Tibial nerve (tissue), 4 donors: ENCODE measurements around the gene TLE4. TPM values are rescaled to one million over a fixed set of nuclear protein-coding genes. Genes with fewer than 3 reads are reported as not detected.

Source experiments
- DNase-seq, 2 donors: peaks; one replicate each; pipeline ENCODE4 v3.0.0-alpha.2; 2019; ENCODE audit warnings: low spot score in 2 of 2
- H3K27ac ChIP-seq, 4 donors: fragments of 200-600 bp; sonication (generic) in 3 of 4; one replicate each; pipeline ENCODE4 v1.5.1; 2017 to 2019; ENCODE audit warnings: mild to moderate bottlenecking in 1 of 4
- H3K27me3 ChIP-seq, 2 donors: fragments of 200-600 bp; sonication (generic) in 1 of 2; one replicate each; pipeline versions ENCODE4 v1.5.1 to v1.6.0; 2017 to 2019
- H3K36me3 ChIP-seq, 3 donors: fragments of 200-600 bp; sonication (generic); one replicate each; pipeline ENCODE4 v1.5.1; 2018 to 2019
- H3K4me1 ChIP-seq, 4 donors: fragments of 200-600 bp; sonication (generic) in 3 of 4; one replicate each; pipeline ENCODE4 v1.5.1; 2017 to 2019
- H3K4me3 ChIP-seq, 4 donors: fragments of 200-600 bp; sonication (generic) in 3 of 4; one replicate each; pipeline ENCODE4 v1.5.1; 2017 to 2019; ENCODE audit warnings: mild to moderate bottlenecking in 1 of 4, moderate library complexity in 1 of 4
- H3K9me3 ChIP-seq, 4 donors: fragments of 200-600 bp; sonication (generic) in 3 of 4; one replicate each; pipeline ENCODE4 v1.5.1; 2017 to 2019
- EP300 ChIP-seq, 2 donors: sonication (generic); formaldehyde crosslinking; IDR thresholded peaks; one replicate each; pipeline ENCODE4 v1.6.1; 2017; ENCODE audit warnings: antibody characterized with exemption in 2 of 2, mild to moderate bottlenecking in 1 of 2
- POLR2A ChIP-seq, 2 donors: fragments of 450-650 bp; IDR thresholded peaks; one replicate each; pipeline ENCODE4 v1.6.1; 2017; ENCODE audit warnings: antibody characterized with exemption in 2 of 2, mild to moderate bottlenecking in 2 of 2, moderate library complexity in 2 of 2
- WGBS, 2 donors: methylation state at CpG; one replicate each; pipeline ENCODE4 v1.1.5; 2018; 5-methylcytosine and 5-hydroxymethylcytosine counted together
- total RNA-seq, 4 donors: library from RNA; depleted of rRNA; stranded (reverse); fragments of >200 nt; gene quantifications; one replicate each; pipeline ENCODE4 v1.1.0, GENCODE V29; 2016
- TF ChIP-seq, protein P1 (sequence below), 5 experiments: fragments of 200-600 bp in 3 of 5; fragments of 450-650 bp in 2 of 5; sonication (generic) in 3 of 5; IDR thresholded peaks; one replicate each; pipeline ENCODE4 v1.5.1; 2016 to 2019; ENCODE audit warnings: antibody characterized with exemption in 5 of 5, mild to moderate bottlenecking in 3 of 5, moderate library complexity in 2 of 5

The TLE4 gene
- total RNA-seq, 4 donors from 2014 or later, result 28.0 to 34.3 (median 29.8) TPM

DNA sequence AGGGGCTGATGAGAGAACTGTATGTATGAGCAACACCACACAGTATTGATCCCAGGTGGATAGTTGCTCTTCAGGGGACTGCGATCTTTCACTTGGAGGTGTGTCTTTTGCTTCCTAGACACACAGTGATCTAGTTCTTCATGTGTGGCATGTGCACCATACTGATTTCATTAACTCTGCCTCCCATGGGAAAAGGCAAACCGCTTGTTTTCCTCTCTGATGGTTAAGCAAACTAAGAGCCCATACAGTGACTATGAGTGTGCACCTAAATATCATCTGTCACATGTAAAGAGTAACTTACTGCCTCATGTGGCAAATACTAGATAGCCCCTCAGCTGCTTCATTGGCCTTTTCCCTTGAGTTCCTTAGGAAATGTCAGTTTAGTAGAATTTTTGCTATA lies 147.3 kb downstream of the TLE4 start:
- Histone ChIP-seq H3K4me3 (no peak overlapping the region), H3K4me1 (no peaks in the 10 kb centered on the region), H3K27ac (no peak overlapping the region), H3K27me3 (no peaks in the 10 kb centered on the region), H3K36me3 (peaks cover 0 to 88% (median 18%) of the 10 kb centered on the region in 3 donors), H3K9me3 (no peaks in the 10 kb centered on the region)
- 87 to 90% methylated on average over 2 of the region's 2 CpGs for WGBS, 2 donors
- TF ChIP-seq, protein P1, sequence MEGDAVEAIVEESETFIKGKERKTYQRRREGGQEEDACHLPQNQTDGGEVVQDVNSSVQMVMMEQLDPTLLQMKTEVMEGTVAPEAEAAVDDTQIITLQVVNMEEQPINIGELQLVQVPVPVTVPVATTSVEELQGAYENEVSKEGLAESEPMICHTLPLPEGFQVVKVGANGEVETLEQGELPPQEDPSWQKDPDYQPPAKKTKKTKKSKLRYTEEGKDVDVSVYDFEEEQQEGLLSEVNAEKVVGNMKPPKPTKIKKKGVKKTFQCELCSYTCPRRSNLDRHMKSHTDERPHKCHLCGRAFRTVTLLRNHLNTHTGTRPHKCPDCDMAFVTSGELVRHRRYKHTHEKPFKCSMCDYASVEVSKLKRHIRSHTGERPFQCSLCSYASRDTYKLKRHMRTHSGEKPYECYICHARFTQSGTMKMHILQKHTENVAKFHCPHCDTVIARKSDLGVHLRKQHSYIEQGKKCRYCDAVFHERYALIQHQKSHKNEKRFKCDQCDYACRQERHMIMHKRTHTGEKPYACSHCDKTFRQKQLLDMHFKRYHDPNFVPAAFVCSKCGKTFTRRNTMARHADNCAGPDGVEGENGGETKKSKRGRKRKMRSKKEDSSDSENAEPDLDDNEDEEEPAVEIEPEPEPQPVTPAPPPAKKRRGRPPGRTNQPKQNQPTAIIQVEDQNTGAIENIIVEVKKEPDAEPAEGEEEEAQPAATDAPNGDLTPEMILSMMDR (IDR thresholded peaks at IDR 0.05), result no peak
- no peak for TF ChIP-seq EP300 (IDR thresholded peaks at IDR 0.05)
- TF ChIP-seq POLR2A (IDR thresholded peaks at IDR 0.05), result no peak
- DNase-seq, result no peak

DNA sequence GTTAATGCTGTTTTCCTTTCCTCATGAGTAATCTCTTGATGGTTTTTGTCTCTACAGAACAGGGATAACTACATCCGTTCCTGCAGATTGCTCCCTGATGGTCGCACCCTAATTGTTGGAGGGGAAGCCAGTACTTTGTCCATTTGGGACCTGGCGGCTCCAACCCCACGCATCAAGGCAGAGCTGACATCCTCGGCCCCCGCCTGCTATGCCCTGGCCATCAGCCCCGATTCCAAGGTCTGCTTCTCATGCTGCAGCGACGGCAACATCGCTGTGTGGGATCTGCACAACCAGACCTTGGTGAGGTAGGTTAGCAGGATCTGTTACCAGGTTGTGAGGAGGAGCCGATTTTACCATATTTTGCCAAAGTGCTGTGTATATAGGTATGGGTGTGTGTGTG lies 148.2 kb downstream of the TLE4 start:
- Histone ChIP-seq H3K27me3 (no peaks in the 10 kb centered on the region), H3K4me1 (no peaks in the 10 kb centered on the region), H3K9me3 (no peaks in the 10 kb centered on the region), H3K27ac (no peak overlapping the region), H3K36me3 (peaks cover 0 to 94% (median 18%) of the 10 kb centered on the region in 3 donors), H3K4me3 (no peak overlapping the region)
- TF ChIP-seq, protein P1 (IDR thresholded peaks at IDR 0.05), result no peak
- no peak for TF ChIP-seq EP300 (IDR thresholded peaks at IDR 0.05)
- no peak for TF ChIP-seq POLR2A (IDR thresholded peaks at IDR 0.05)
- DNase-seq, result no peak
- 94% methylated on average over 11 of the region's 11 CpGs for WGBS, 2 donors

DNA sequence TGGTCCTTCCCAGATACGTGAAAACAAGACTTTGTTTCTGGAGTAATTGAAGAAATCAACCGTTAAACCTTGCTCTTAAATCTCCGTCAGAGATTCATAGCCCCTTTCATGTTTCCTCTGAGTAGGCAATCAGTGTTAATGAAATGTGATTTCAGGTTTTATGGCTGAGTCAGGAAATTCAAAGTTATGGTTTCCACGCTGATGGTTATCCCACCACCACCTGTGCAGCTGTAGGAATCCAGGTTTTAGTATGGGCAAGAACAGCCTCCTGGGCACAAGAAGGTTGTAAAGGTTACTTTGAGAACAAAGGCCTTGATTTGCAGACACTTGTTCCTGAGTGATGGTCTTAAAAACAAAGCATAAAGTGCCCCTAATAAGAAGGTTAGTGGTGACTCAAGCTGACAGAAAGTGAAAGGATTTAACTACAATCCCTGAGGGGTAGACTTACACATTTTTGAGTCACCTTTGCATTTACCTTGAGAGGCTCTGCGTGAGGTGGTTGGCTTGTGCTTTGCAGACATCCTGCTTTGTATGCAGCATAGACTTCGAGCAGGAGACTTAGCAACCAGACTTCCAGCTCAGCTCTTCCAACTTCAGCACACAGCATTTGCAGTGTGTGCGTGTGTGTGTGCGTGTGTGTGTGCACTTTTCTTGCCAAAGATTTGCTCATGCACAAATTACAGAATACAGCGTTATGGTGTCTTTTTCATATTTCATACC lies 159.6 kb downstream of the TLE4 start:
- Histone ChIP-seq H3K4me1 (no peaks in the 10 kb centered on the region), H3K4me3 (no peak overlapping the region), H3K27me3 (no peaks in the 10 kb centered on the region), H3K27ac (no peak overlapping the region), H3K36me3 (peaks cover 0 to 16% (median 0%) of the 10 kb centered on the region in 3 donors), H3K9me3 (peaks cover 0 to 2% (median 0%) of the 10 kb centered on the region in 4 donors)
- TF ChIP-seq POLR2A (IDR thresholded peaks at IDR 0.05), result no peak
- TF ChIP-seq, protein P1 (IDR thresholded peaks at IDR 0.05), result no peak
- TF ChIP-seq EP300 (IDR thresholded peaks at IDR 0.05), result no peak
- no peak for DNase-seq
- WGBS, 2 donors, result 58 to 65% methylated on average over 9 of the region's 9 CpGs

DNA sequence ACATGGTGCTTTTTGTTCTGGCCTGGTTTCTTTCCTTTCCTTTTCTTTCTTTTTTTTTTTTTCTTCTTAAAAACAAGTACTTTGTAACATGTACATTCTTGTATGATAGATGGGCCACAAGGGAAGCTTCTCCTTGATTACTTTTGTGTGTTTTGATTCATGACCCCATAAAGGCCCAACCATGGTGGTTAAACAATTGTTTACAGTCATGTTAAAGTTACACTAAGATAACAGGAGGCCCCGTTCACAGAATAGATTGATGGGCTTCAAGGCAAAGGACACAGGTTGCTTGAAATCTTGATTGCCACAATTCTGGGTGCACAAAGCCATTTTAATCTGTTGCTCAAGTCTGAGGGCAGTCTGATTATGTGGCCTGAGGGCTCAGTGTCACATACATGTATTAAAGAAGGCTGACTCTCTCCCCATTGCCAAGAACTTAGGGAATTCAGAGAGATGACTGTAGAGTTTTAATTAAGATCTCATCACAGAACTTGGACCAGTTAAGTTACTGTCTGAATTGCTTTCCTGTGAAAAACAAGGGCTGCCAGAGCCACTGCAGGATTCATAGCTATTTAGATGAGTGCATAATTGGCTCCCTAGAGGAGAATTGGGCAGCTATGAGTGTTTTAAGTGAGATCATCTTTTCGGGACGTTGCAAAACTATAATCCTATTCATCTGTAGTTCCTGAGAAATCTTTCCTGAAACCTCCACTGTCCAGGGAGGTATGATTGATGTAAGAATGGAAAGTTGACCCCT lies 163.4 kb downstream of the TLE4 start:
- Histone ChIP-seq H3K36me3 (no peaks in the 10 kb centered on the region), H3K9me3 (peaks cover 0 to 2% (median 0%) of the 10 kb centered on the region in 4 donors), H3K27me3 (no peaks in the 10 kb centered on the region), H3K4me1 (no peaks in the 10 kb centered on the region), H3K4me3 (no peak overlapping the region), H3K27ac (no peak overlapping the region)
- no peak for TF ChIP-seq POLR2A (IDR thresholded peaks at IDR 0.05)
- TF ChIP-seq EP300 (IDR thresholded peaks at IDR 0.05), result no peak
- TF ChIP-seq, protein P1 (IDR thresholded peaks at IDR 0.05), result no peak
- DNase-seq, result no peak
- WGBS, 2 donors, result 42 to 56% methylated on average over 3 of the region's 3 CpGs

DNA sequence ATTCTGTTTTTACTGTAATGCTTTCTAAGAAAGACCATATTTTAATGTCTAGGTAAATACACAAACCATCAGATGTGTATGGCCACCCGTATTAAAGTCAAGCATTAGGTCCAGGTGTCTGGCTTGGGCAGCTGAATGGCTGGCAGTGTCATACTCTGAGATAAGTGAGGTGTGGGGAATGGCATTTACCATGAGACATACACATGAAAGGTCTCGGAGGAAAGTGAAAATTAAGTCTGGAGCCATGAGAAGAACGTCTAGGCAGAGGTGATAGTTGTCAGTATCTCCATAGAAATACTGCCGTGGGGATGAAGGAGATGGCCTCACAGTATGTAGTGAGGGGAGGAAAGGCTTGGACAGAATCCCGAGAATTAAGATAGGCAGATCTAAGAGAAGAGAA lies 164.3 kb downstream of the TLE4 start:
- TF ChIP-seq EP300 (IDR thresholded peaks at IDR 0.05) (no peak), POLR2A (IDR thresholded peaks at IDR 0.05) (no peak)
- Histone ChIP-seq H3K27me3 (no peaks in the 10 kb centered on the region), H3K4me1 (no peaks in the 10 kb centered on the region), H3K36me3 (no peaks in the 10 kb centered on the region), H3K4me3 (no peak overlapping the region), H3K9me3 (peaks cover 0 to 2% (median 0%) of the 10 kb centered on the region in 4 donors), H3K27ac (no peak overlapping the region)
- 88 to 93% methylated on average over 5 of the region's 5 CpGs for WGBS, 2 donors
- no peak for DNase-seq
